HG03342 (cell line): ENCODE data around the gene SDSL.

Source experiments
- ATAC-seq: cut with Tn5 transposase; IDR thresholded peaks from one replicate; pipeline ENCODE4 v1.9.1; 2021; ENCODE audit warnings: mild to moderate bottlenecking, moderate library complexity; ENCODE audit not compliant: unreplicated experiment

Gene SDSL

GRCh38 chr12:113396200-113396599 lies 26.0 kb upstream of the SDSL start:
- no peak for ATAC-seq

GRCh38 chr12:113396828-113397496 lies 25.2 kb upstream of the SDSL start:
- no peak for ATAC-seq

- no peak for ATAC-seq
Observed at GRCh38 chr12:113397497-113398197, 24.5 kb upstream of the SDSL start.

- ATAC-seq: no peak
Observed at GRCh38 chr12:113398346-113399290, 23.6 kb upstream of the SDSL start.

- no peak for ATAC-seq
Observed at GRCh38 chr12:113399490-113399889, 22.7 kb upstream of the SDSL start.

GRCh38 chr12:113400362-113400761 lies 21.8 kb upstream of the SDSL start:
- ATAC-seq: no peak

GRCh38 chr12:113401066-113402000 lies 20.8 kb upstream of the SDSL start:
- ATAC-seq: no peak

GRCh38 chr12:113402586-113403260 lies 19.5 kb upstream of the SDSL start:
- ATAC-seq: no peak

GRCh38 chr12:113403435-113404415 lies 18.5 kb upstream of the SDSL start, which contains the start of gene SDS:
Gene SDS, minus strand, starts transcription at chr12:113403887. Its CDS starts 4,179 bp downstream, at chr12:113399708.
- ATAC-seq: no peak

- no peak for ATAC-seq
Observed at GRCh38 chr12:113405694-113406093, 16.5 kb upstream of the SDSL start.

- no peak for ATAC-seq
Observed at GRCh38 chr12:113407931-113408600, 14.1 kb upstream of the SDSL start.

- no peak for ATAC-seq
Observed at GRCh38 chr12:113408756-113409298, 13.4 kb upstream of the SDSL start.

- no peak for ATAC-seq
Observed at GRCh38 chr12:113409462-113410124, 12.6 kb upstream of the SDSL start.

GRCh38 chr12:113413488-113413939 lies 8.7 kb upstream of the SDSL start:
- no peak for ATAC-seq

- no peak for ATAC-seq
Observed at GRCh38 chr12:113414519-113415038, 7.6 kb upstream of the SDSL start.

- no peak for ATAC-seq
Observed at GRCh38 chr12:113416091-113416754, 6.0 kb upstream of the SDSL start.
